Measurements from ENCODE around the gene MATCAP1. TPM values are rescaled to one million over a fixed set of nuclear protein-coding genes. Genes with fewer than 3 reads are reported as not detected.

The MATCAP1 gene
- total and polyA plus RNA-seq, 2 of the 8 experiments (the other 6 are each of a cell fraction or from before 2014, with no cell fraction given): 22.9 to 27.5 TPM

GRCh38 chr16:67148221-67148620 lies 35.5 kb downstream of the MATCAP1 start (continued):
- TF ChIP-seq CHD7 (IDR thresholded peaks at IDR 0.05; ENCODE audit: insufficient replicate concordance, low read length) (no peak), SRF (IDR thresholded peaks at IDR 0.05; ENCODE audit: low read depth, low read length) (no peak), CTCF (IDR thresholded peaks at IDR 0.05; ENCODE audit: control extremely low read depth in 1 of 3, insufficient read depth in 1 of 3, low read depth in 1 of 3, low read length in 3 of 3) (no peak), KDM5A (IDR thresholded peaks at IDR 0.05; ENCODE audit: low read length) (no peak), TCF12 (IDR thresholded peaks at IDR 0.05; ENCODE audit: low read depth, low read length) (no peak), EP300 (IDR thresholded peaks at IDR 0.05; ENCODE audit: borderline replicate concordance in 1 of 2, low read depth in 2 of 2, low read length in 2 of 2) (no peak), TAF1 (IDR thresholded peaks at IDR 0.05; ENCODE audit: low read depth, low read length) (no peak)
